GM08714 (cell line): ENCODE results near the gene CADM2.
"Not testable (repeated sequence)": the region's sequence is repeated elsewhere in the genome, so short reads cannot be mapped to it uniquely, and the experiment has no call there.

Source experiments
- H3K4me3 ChIP-seq: fragments of 200-500 bp; sonication (Bioruptor generic); 2 replicates; pipeline ENCODE4 v1.5.1; 2014; ENCODE audit warnings: mild to moderate bottlenecking, low read length, inconsistent platforms
- ZNF274 ChIP-seq: IDR thresholded peaks from 2 replicates; pipeline ENCODE4 v1.6.1; 2012; ENCODE audit warnings: mild to moderate bottlenecking, low read depth, low read length

Gene CADM2

GRCh38 chr3:85427467-85427866 lies 468.7 kb downstream of the CADM2 start:
- no peak for TF ChIP-seq ZNF274

GRCh38 chr3:85432081-85432480 lies 473.3 kb downstream of the CADM2 start:
- H3K4me3 ChIP-seq: no peak overlapping the region
- no peak for TF ChIP-seq ZNF274

More at GRCh38 chr3:85427467-85427866, 468.7 kb downstream of the CADM2 start:
- H3K4me3 ChIP-seq: no peak overlapping the region

GRCh38 chr3:85433319-85433718 lies 474.5 kb downstream of the CADM2 start:
- TF ChIP-seq ZNF274: no peak

GRCh38 chr3:85455561-85456200 lies 496.9 kb downstream of the CADM2 start:
- TF ChIP-seq ZNF274: no peak
- no peak overlapping the region for H3K4me3 ChIP-seq

More at GRCh38 chr3:85433319-85433718, 474.5 kb downstream of the CADM2 start:
- H3K4me3 ChIP-seq: no peak overlapping the region

- H3K4me3 ChIP-seq: no peak overlapping the region
- TF ChIP-seq ZNF274: no peak
Measured at GRCh38 chr3:85474241-85474640, 515.5 kb downstream of the CADM2 start.

GRCh38 chr3:85475346-85475745 lies 516.6 kb downstream of the CADM2 start:
- no peak for TF ChIP-seq ZNF274

GRCh38 chr3:85476891-85477495 lies 518.2 kb downstream of the CADM2 start:
- H3K4me3 ChIP-seq: no peak overlapping the region
- no peak for TF ChIP-seq ZNF274

More at GRCh38 chr3:85475346-85475745, 516.6 kb downstream of the CADM2 start:
- no peak overlapping the region for H3K4me3 ChIP-seq

- H3K4me3 ChIP-seq: no peak overlapping the region
- TF ChIP-seq ZNF274: no peak
Measured at GRCh38 chr3:85481411-85482212, 522.8 kb downstream of the CADM2 start.

GRCh38 chr3:85482213-85482490 lies 523.4 kb downstream of the CADM2 start:
- H3K4me3 ChIP-seq: no peak overlapping the region
- TF ChIP-seq ZNF274: no peak

- no peak for TF ChIP-seq ZNF274
- H3K4me3 ChIP-seq: no peak overlapping the region
Measured at GRCh38 chr3:85483986-85484385, 525.2 kb downstream of the CADM2 start.

GRCh38 chr3:85487375-85487774 lies 528.6 kb downstream of the CADM2 start:
- no peak for TF ChIP-seq ZNF274
- H3K4me3 ChIP-seq: no peak overlapping the region

- H3K4me3 ChIP-seq: no peak overlapping the region
- no peak for TF ChIP-seq ZNF274
Measured at GRCh38 chr3:85495602-85496001, 536.8 kb downstream of the CADM2 start.

GRCh38 chr3:85498177-85498576 lies 539.4 kb downstream of the CADM2 start:
- H3K4me3 ChIP-seq: no peak overlapping the region
- no peak for TF ChIP-seq ZNF274

GRCh38 chr3:85502148-85502875 lies 543.5 kb downstream of the CADM2 start:
- no peak for TF ChIP-seq ZNF274
- no peak overlapping the region for H3K4me3 ChIP-seq

- not testable (repeated sequence) for H3K4me3 ChIP-seq
Measured at GRCh38 chr3:85504129-85504784, 545.5 kb downstream of the CADM2 start.

- H3K4me3 ChIP-seq: not testable (repeated sequence)
Measured at GRCh38 chr3:85504785-85505511, 546.2 kb downstream of the CADM2 start.

GRCh38 chr3:85507052-85507451 lies 548.3 kb downstream of the CADM2 start:
- H3K4me3 ChIP-seq: not testable (repeated sequence)
